ENCODE results near the gene MEPE. TPM values are rescaled to one million over a fixed set of nuclear protein-coding genes. Genes with fewer than 3 reads are reported as not detected.

Gene MEPE
- total RNA-seq, 2 experiments from 2014 or later = not detected

DNA sequence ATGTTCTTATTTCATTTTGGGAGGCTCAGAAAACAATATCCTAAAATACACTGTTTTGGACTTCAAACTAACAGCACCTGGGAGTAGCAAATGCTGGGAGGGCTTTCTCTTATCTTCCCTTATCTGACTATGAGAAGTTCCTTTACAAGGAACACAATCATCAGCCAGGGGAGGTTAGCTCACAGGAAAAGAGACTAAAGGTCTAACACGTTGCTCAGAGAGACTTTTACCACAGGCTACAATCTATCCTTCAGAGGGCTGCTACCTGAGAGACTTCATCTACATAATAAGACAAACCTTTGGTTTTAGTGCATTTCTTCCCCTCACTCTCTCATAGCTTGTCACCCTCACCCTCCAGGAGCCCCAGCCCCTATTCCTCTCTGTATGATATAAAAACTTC is 35.8 kb downstream of the MEPE start:
- DNase-seq = no peak
- Mint-ChIP-seq H3K27ac (no peak overlapping the region), H3K9me3 (no peaks in the 10 kb centered on the region), H3K4me1 (ENCODE audit: low read depth) (no peaks in the 10 kb centered on the region), H3K36me3 (ENCODE audit: low read depth) (no peaks in the 10 kb centered on the region), H3K4me3 (no peak overlapping the region), H3K27me3 (peaks cover 18% of the 10 kb centered on the region)
- intact Hi-C loops (cut with micrococcal nuclease) = no loop called here
- TF ChIP-seq, protein P1, sequence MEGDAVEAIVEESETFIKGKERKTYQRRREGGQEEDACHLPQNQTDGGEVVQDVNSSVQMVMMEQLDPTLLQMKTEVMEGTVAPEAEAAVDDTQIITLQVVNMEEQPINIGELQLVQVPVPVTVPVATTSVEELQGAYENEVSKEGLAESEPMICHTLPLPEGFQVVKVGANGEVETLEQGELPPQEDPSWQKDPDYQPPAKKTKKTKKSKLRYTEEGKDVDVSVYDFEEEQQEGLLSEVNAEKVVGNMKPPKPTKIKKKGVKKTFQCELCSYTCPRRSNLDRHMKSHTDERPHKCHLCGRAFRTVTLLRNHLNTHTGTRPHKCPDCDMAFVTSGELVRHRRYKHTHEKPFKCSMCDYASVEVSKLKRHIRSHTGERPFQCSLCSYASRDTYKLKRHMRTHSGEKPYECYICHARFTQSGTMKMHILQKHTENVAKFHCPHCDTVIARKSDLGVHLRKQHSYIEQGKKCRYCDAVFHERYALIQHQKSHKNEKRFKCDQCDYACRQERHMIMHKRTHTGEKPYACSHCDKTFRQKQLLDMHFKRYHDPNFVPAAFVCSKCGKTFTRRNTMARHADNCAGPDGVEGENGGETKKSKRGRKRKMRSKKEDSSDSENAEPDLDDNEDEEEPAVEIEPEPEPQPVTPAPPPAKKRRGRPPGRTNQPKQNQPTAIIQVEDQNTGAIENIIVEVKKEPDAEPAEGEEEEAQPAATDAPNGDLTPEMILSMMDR (IDR thresholded peaks at IDR 0.05) = no peak
- CTCF ChIA-PET = no interaction called here
- no peak for ATAC-seq
- POLR2A ChIA-PET = no interaction called here

DNA sequence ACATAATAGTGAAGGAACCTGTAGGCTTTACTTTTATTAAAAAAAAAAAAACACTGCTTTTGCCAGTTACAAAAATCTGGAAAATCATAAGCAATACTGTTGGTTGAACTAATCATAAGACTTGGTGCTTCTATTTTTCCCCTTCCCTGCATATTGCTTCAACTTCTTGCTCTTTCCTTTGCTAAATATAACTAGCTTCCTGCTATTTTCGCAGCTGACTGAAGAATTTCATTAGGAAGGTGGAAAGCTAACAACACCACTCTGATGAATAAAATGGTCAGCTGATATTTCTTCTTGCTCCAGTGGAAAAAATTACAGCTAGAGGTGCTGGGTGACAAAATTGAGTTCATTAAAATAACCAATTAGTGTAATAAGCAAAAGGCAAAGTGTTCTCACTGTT is 39.3 kb downstream of the MEPE start:
- Mint-ChIP-seq H3K9me3 (no peaks in the 10 kb centered on the region), H3K27me3 (peaks cover 21% of the 10 kb centered on the region), H3K4me3 (no peak overlapping the region), H3K36me3 (ENCODE audit: low read depth) (no peaks in the 10 kb centered on the region), H3K4me1 (ENCODE audit: low read depth) (no peaks in the 10 kb centered on the region), H3K27ac (no peak overlapping the region)
- POLR2A ChIA-PET = no interaction called here
- CTCF ChIA-PET = interaction anchor here (1.2 kb wide), 1 partner anchor 23 kb away, joined by 5 read pairs; no protein-coding TSS in a partner anchor
- DNase-seq (no peak), ATAC-seq (no peak)
- intact Hi-C loops (cut with micrococcal nuclease) = no loop called here
- TF ChIP-seq, protein P1 (IDR thresholded peaks at IDR 0.05) = no peak

DNA sequence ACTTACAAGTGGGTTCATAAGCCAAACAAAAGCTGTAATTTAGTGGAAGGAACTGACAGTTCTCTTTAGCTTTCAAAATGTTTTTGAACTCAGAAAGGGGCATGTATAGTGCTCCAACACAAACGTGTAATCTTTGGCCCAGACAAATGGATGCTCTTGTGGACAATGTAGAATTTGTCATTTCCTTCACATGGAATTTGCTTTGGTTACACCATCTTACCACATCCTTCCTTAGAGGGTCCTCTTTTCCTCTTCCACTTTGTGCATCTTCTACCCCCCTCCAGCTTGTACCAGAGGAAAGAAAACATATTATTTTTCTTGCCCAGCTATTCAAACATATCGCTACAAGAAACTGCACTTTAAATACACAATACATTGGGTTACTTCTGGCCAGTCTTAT is 42.4 kb downstream of the MEPE start:
- ATAC-seq = no peak
- intact Hi-C loops (cut with micrococcal nuclease) = no loop called here
- no peaks in the 10 kb centered on the region for H3K4me1 Mint-ChIP-seq (ENCODE audit: low read depth)
- no peaks in the 10 kb centered on the region for H3K9me3 Mint-ChIP-seq
- H3K36me3 Mint-ChIP-seq (ENCODE audit: low read depth) = no peaks in the 10 kb centered on the region
- POLR2A ChIA-PET = no interaction called here
- CTCF ChIA-PET = interaction anchor here (0.7 kb wide), 1 partner anchor 23 kb away, joined by 3 read pairs; no protein-coding TSS in a partner anchor
- H3K27ac Mint-ChIP-seq = no peak overlapping the region
- H3K27me3 Mint-ChIP-seq = peaks cover 9% of the 10 kb centered on the region
- TF ChIP-seq, protein P1 (IDR thresholded peaks at IDR 0.05) = no peak
- DNase-seq = no peak
- H3K4me3 Mint-ChIP-seq = no peak overlapping the region

DNA sequence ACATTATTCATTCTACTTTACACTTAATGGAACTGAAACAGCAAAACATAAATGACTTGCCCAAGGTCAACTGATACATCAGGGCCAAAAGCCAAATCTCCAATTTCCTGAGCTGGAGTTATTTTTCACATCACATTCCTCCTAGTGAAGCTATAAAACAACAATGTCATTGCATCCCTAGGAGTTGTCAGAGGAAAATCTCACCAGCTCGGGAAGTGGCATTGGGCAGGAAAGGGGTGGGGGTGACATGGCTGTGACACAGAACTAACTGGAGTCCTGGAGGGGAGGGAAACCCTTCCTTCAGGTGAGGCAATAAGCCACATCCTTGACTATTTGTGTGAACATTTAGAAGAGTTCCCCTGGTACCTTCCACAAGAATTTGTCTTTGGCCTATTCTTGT is 47.3 kb downstream of the MEPE start:
- ATAC-seq (no peak), DNase-seq (no peak)
- H3K9me3 Mint-ChIP-seq = no peaks in the 10 kb centered on the region
- no peaks in the 10 kb centered on the region for H3K36me3 Mint-ChIP-seq (ENCODE audit: low read depth)
- H3K27ac Mint-ChIP-seq = no peak overlapping the region
- intact Hi-C loops (cut with micrococcal nuclease) = no loop called here
- ChIA-PET POLR2A (no interaction called here), CTCF (interaction anchor here (0.8 kb wide), 1 partner anchor 21 kb away, joined by 3 read pairs; no protein-coding TSS in a partner anchor)
- H3K4me3 Mint-ChIP-seq = no peak overlapping the region
- peaks cover 10% of the 10 kb centered on the region for H3K27me3 Mint-ChIP-seq
- TF ChIP-seq, protein P1 (IDR thresholded peaks at IDR 0.05) = no peak
- H3K4me1 Mint-ChIP-seq (ENCODE audit: low read depth) = no peaks in the 10 kb centered on the region

DNA sequence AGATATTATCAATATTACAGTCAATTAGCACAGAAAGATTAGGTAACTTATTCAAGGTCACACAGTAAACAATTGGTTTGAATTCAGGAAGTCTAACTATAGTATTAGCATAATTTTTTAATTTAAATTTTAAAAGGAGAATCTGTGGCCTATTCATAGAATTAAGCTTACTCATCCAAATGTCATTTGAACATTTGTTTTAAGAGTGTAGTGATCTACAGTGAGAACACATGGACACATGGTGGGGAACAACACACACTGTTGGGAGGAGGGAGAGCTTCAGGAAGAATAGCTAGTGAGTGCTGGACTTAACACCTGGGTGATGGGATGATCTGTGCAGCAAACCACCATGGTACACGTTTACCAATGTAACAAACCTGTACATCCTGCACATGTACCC is 48.3 kb downstream of the MEPE start:
- TF ChIP-seq, protein P1 (IDR thresholded peaks at IDR 0.05) = no peak
- ChIA-PET POLR2A (no interaction called here), CTCF (no interaction called here)
- peaks cover 15% of the 10 kb centered on the region for H3K27me3 Mint-ChIP-seq
- no peak for ATAC-seq
- H3K36me3 Mint-ChIP-seq (ENCODE audit: low read depth) = no peaks in the 10 kb centered on the region
- H3K9me3 Mint-ChIP-seq = no peaks in the 10 kb centered on the region
- no peak overlapping the region for H3K4me3 Mint-ChIP-seq
- intact Hi-C loops (cut with micrococcal nuclease) = no loop called here
- no peak for DNase-seq
- no peak overlapping the region for H3K27ac Mint-ChIP-seq
- H3K4me1 Mint-ChIP-seq (ENCODE audit: low read depth) = no peaks in the 10 kb centered on the region

All from activated CD8-positive, alpha-beta T cell treated with anti-CD3 and anti-CD28 coated beads for 36 hours (primary cell).